WTC11 (cell line): ENCODE results near the gene NDST3. TPM values are rescaled to one million over a fixed set of nuclear protein-coding genes. Genes with fewer than 3 reads are reported as not detected.

Experiments
- ATAC-seq: fragments of 200-7000 bp; cut with Tn5 transposase; 2 replicates; pipeline ENCODE4 v1.10.0; 2021; ENCODE audit warnings: mild to moderate bottlenecking, moderate library complexity
- CTCF ChIA-PET: fragments of 300-600 bp; sonication (Branson Sonifier 250); formaldehyde crosslinking; loops from one replicate; lab custom pipeline; 2021; ENCODE audit warnings: antibody characterized with exemption; lab: Charles Lee
- POLR2A ChIA-PET: fragments of 350-600 bp; sonication (Branson Sonifier 250); formaldehyde crosslinking; loops from one replicate; lab custom pipeline; 2021; ENCODE audit warnings: antibody characterized with exemption; lab: Charles Lee
- DNase-seq: peaks from one replicate; pipeline ENCODE4 v3.0.0; 2021; ENCODE audit warnings: low spot score
- H3K27ac Mint-ChIP-seq: 2 replicates; pipeline ENCODE4 v1.8.0; 2021; ENCODE audit warnings: mixed read lengths
- H3K27me3 Mint-ChIP-seq: 2 replicates; pipeline ENCODE4 v1.8.0; 2021; ENCODE audit warnings: low read depth, mild to moderate bottlenecking, moderate library complexity, mixed read lengths
- H3K36me3 Mint-ChIP-seq: 2 replicates; pipeline ENCODE4 v1.8.0; 2021; ENCODE audit warnings: mixed read lengths
- H3K4me1 Mint-ChIP-seq: 2 replicates; pipeline ENCODE4 v1.8.0; 2022; ENCODE audit warnings: mixed read lengths
- H3K4me3 Mint-ChIP-seq: 2 replicates; pipeline ENCODE4 v1.8.0; 2021; ENCODE audit warnings: mild to moderate bottlenecking, moderate library complexity, mixed read lengths
- H3K9me3 Mint-ChIP-seq: 2 replicates; pipeline ENCODE4 v1.8.0; 2021; ENCODE audit warnings: mixed read lengths
- AR ChIP-seq: fragments of 250-450 bp; sonication (Bioruptor Pico); IDR thresholded peaks from 2 replicates; pipeline ENCODE4 v1.9.0; 2021; ENCODE audit warnings: mild to moderate bottlenecking
- ATF1 ChIP-seq: sonication (generic); formaldehyde crosslinking; IDR thresholded peaks from 2 replicates; pipeline ENCODE4 v1.8.1; 2023; ENCODE audit warnings: mild to moderate bottlenecking, moderate library complexity, missing genetic modification reagents
- ATF2 ChIP-seq: sonication (generic); formaldehyde crosslinking; IDR thresholded peaks from 2 replicates; pipeline ENCODE4 v1.8.1; 2022; ENCODE audit warnings: low read depth, missing genetic modification reagents, borderline replicate concordance
- ATF3 ChIP-seq: sonication (generic); formaldehyde crosslinking; conservative IDR thresholded peaks from 2 replicates; pipeline ENCODE4 v1.8.1; 2022; ENCODE audit warnings: mild to moderate bottlenecking, missing genetic modification reagents
- ATF6 ChIP-seq: sonication (generic); formaldehyde crosslinking; IDR thresholded peaks from 2 replicates; pipeline ENCODE4 v1.8.1; 2023; ENCODE audit warnings: mild to moderate bottlenecking, missing genetic modification reagents
- CBFB ChIP-seq: sonication (generic); formaldehyde crosslinking; IDR thresholded peaks from 2 replicates; pipeline ENCODE4 v1.8.1; 2022; ENCODE audit warnings: mild to moderate bottlenecking, low read depth, missing genetic modification reagents
- EMX1 ChIP-seq: fragments of 250-450 bp; sonication (Bioruptor Pico); IDR thresholded peaks from 2 replicates; pipeline ENCODE4 v1.8.0; 2021; ENCODE audit warnings: mild to moderate bottlenecking
- FOXJ3 ChIP-seq: sonication (generic); formaldehyde crosslinking; IDR thresholded peaks from 2 replicates; pipeline ENCODE4 v1.9.0; 2021; ENCODE audit warnings: missing genetic modification reagents, mild to moderate bottlenecking, borderline replicate concordance
- FOXP4 ChIP-seq: sonication (generic); formaldehyde crosslinking; IDR thresholded peaks from 2 replicates; pipeline ENCODE4 v1.8.0; 2022; ENCODE audit warnings: mild to moderate bottlenecking, missing genetic modification reagents
- GABPB1 ChIP-seq: sonication (generic); formaldehyde crosslinking; IDR thresholded peaks from 2 replicates; pipeline ENCODE4 v1.8.1; 2023; ENCODE audit warnings: mild to moderate bottlenecking, missing genetic modification reagents
- HMGA2 ChIP-seq: fragments of 250-450 bp; sonication (Bioruptor Pico); IDR thresholded peaks from 2 replicates; pipeline ENCODE4 v1.4.0; 2021; ENCODE audit warnings: mild to moderate bottlenecking, moderate library complexity
- NFE2L1 ChIP-seq: sonication (generic); formaldehyde crosslinking; IDR thresholded peaks from 2 replicates; pipeline ENCODE4 v1.8.1; 2023; ENCODE audit warnings: missing genetic modification reagents
- RELA ChIP-seq: sonication (generic); formaldehyde crosslinking; IDR thresholded peaks from 2 replicates; pipeline ENCODE4 v1.8.1; 2022; ENCODE audit warnings: missing genetic modification reagents, mild to moderate bottlenecking, borderline replicate concordance
- TCF7 ChIP-seq: sonication (generic); formaldehyde crosslinking; IDR thresholded peaks from 2 replicates; pipeline ENCODE4 v1.8.0; 2022; ENCODE audit warnings: mild to moderate bottlenecking, low read depth, missing genetic modification reagents, moderate library complexity
- TEAD1 ChIP-seq: sonication (generic); formaldehyde crosslinking; IDR thresholded peaks from 2 replicates; pipeline ENCODE4 v1.8.0; 2022; ENCODE audit warnings: mild to moderate bottlenecking, missing genetic modification reagents
- ZNF281 ChIP-seq: sonication (generic); formaldehyde crosslinking; IDR thresholded peaks from 2 replicates; pipeline ENCODE4 v1.8.0; 2023; ENCODE audit warnings: mild to moderate bottlenecking, missing genetic modification reagents
- ZNF425 ChIP-seq: fragments of 250-450 bp; sonication (Bioruptor Pico); conservative IDR thresholded peaks from 2 replicates; pipeline ENCODE4 v1.9.0; 2021; ENCODE audit warnings: mild to moderate bottlenecking
- ZSCAN18 ChIP-seq: fragments of 250-450 bp; sonication (Bioruptor Pico); IDR thresholded peaks from 2 replicates; pipeline ENCODE4 v2.1.2; 2022; ENCODE audit warnings: mild to moderate bottlenecking, moderate library complexity
- total RNA-seq: library from RNA; stranded (reverse); gene quantifications from 3 replicates; pipeline ENCODE4 v1.2.3, GENCODE V29; 2021

NDST3 gene
- total RNA-seq, 1 experiment from 2014 or later = 0.37 TPM

GRCh38 chr4:118259111-118259510 lies 224.8 kb downstream of the NDST3 start:
- H3K9me3 Mint-ChIP-seq = no peaks in the 10 kb centered on the region
- CTCF ChIA-PET = no interaction called here
- no peaks in the 10 kb centered on the region for H3K36me3 Mint-ChIP-seq
- no peak for DNase-seq
- POLR2A ChIA-PET = no interaction called here
- H3K27ac Mint-ChIP-seq = no peak overlapping the region
- H3K4me1 Mint-ChIP-seq = no peaks in the 10 kb centered on the region
- ATAC-seq = no peak
- TF ChIP-seq TCF7 (CRISPR knock-in tag) (no peak), AR (CRISPR knock-in tag) (no peak), ATF6 (no peak), CBFB (no peak), ZNF281 (no peak), ZSCAN18 (CRISPR knock-in tag) (no peak)
- TF ChIP-seq, all 79 proteins: peak for 0
- Mint-ChIP-seq H3K4me3 (no peak overlapping the region), H3K27me3 (peaks cover 3% of the 10 kb centered on the region)

GRCh38 chr4:118260309-118260708 lies 226.0 kb downstream of the NDST3 start:
- Mint-ChIP-seq H3K4me3 (no peak overlapping the region), H3K27me3 (peaks cover 15% of the 10 kb centered on the region), H3K9me3 (no peaks in the 10 kb centered on the region), H3K36me3 (no peaks in the 10 kb centered on the region), H3K27ac (no peak overlapping the region), H3K4me1 (peaks cover 2% of the 10 kb centered on the region; the same call in 1 of the 2 replicates)
- TF ChIP-seq TEAD1 (CRISPR knock-in tag) (no peak), NFE2L1 (CRISPR knock-in tag) (no peak), ATF3 (CRISPR knock-in tag) (no peak), TCF7 (CRISPR knock-in tag) (no peak), HMGA2 (CRISPR knock-in tag) (no peak), EMX1 (no peak), RELA (CRISPR knock-in tag) (no peak), ATF1 (no peak), ZSCAN18 (CRISPR knock-in tag) (no peak), FOXJ3 (no peak), FOXP4 (CRISPR knock-in tag) (no peak), ZNF425 (CRISPR knock-in tag) (no peak), GABPB1 (CRISPR knock-in tag) (no peak), ATF2 (CRISPR knock-in tag) (no peak)
- ATAC-seq = no peak
- POLR2A ChIA-PET = no interaction called here
- CTCF ChIA-PET = no interaction called here
- DNase-seq = no peak
